GM23338 (cell line): ENCODE measurements around the gene PCBP3. TPM values are rescaled to one million over a fixed set of nuclear protein-coding genes. Genes with fewer than 3 reads are reported as not detected.

Source experiments
- ATAC-seq: fragments of 200-7000 bp; cut with Tn5 transposase; 3 replicates; pipeline ENCODE4 v1.9.1; 2020
- DNase-seq: peaks from one replicate; pipeline ENCODE4 v3.0.0-alpha.2; 2015; ENCODE audit warnings: low spot score
- H2AFZ ChIP-seq: fragments of 200-600 bp; sonication (generic); 2 replicates; pipeline ENCODE4 v1.8.0; 2016; ENCODE audit warnings: antibody characterized with exemption, mild to moderate bottlenecking, moderate library complexity
- H3F3A ChIP-seq: fragments of 200-600 bp; sonication (generic); replicated peaks from 2 replicates; pipeline ENCODE4 v1.8.0; 2017; ENCODE audit warnings: antibody characterized with exemption, mixed run types, low read depth
- H3K27ac ChIP-seq: fragments of 200-600 bp; sonication (generic); 2 replicates; pipeline ENCODE4 v1.6.1; 2016; ENCODE audit warnings: low read depth
- H3K27me3 ChIP-seq: fragments of 200-600 bp; sonication (generic); 2 replicates; pipeline ENCODE4 v1.8.0; 2016; ENCODE audit warnings: mild to moderate bottlenecking, mixed run types, moderate library complexity; ENCODE audit not compliant: insufficient read depth
- H3K36me3 ChIP-seq: fragments of 200-600 bp; sonication (generic); 2 replicates; pipeline ENCODE4 v1.8.0; 2016; ENCODE audit warnings: mild to moderate bottlenecking; ENCODE audit not compliant: insufficient read depth
- H3K4me1 ChIP-seq: fragments of 200-600 bp; sonication (generic); 2 replicates; pipeline ENCODE4 v1.8.0; 2016; ENCODE audit warnings: mild to moderate bottlenecking, moderate library complexity; ENCODE audit not compliant: insufficient read depth
- H3K4me2 ChIP-seq: fragments of 200-600 bp; sonication (generic); 2 replicates; pipeline ENCODE4 v1.7.1; 2017; ENCODE audit warnings: mixed run types
- H3K4me3 ChIP-seq: fragments of 200-600 bp; sonication (generic); 2 replicates; pipeline ENCODE4 v1.6.1; 2016; ENCODE audit warnings: mixed run types
- H3K79me2 ChIP-seq: fragments of 200-600 bp; sonication (generic); replicated peaks from 2 replicates; pipeline ENCODE4 v1.8.0; 2017; ENCODE audit warnings: mild to moderate bottlenecking; ENCODE audit not compliant: insufficient read depth
- H3K9me2 ChIP-seq: fragments of 200-600 bp; sonication (generic); 2 replicates; pipeline ENCODE4 v1.8.0; 2017; ENCODE audit not compliant: insufficient read depth
- H4K20me1 ChIP-seq: fragments of 200-600 bp; sonication (generic); replicated peaks from 2 replicates; pipeline ENCODE4 v1.8.0; 2017; ENCODE audit warnings: mild to moderate bottlenecking; ENCODE audit not compliant: insufficient read depth
- H3K27ac Mint-ChIP-seq: 2 replicates; pipeline ENCODE4 v1.8.0; 2020; ENCODE audit warnings: inconsistent platforms, mild to moderate bottlenecking, moderate library complexity, mixed read lengths
- H3K27me3 Mint-ChIP-seq: 3 replicates; pipeline ENCODE4 v1.8.0; 2022; ENCODE audit warnings: low read depth, mild to moderate bottlenecking, moderate library complexity, mixed read lengths, inconsistent platforms; ENCODE audit not compliant: insufficient read depth, poor library complexity
- H3K36me3 Mint-ChIP-seq: 3 replicates; pipeline ENCODE4 v1.8.0; 2021; ENCODE audit warnings: low read depth, mild to moderate bottlenecking, inconsistent platforms, moderate library complexity, mixed read lengths
- H3K4me1 Mint-ChIP-seq: 3 replicates; pipeline ENCODE4 v1.8.0; 2020; ENCODE audit warnings: mild to moderate bottlenecking, inconsistent platforms, mixed read lengths
- H3K4me3 Mint-ChIP-seq: 3 replicates; pipeline ENCODE4 v1.8.0; 2021; ENCODE audit warnings: moderate library complexity, mild to moderate bottlenecking, inconsistent platforms, mixed read lengths
- H3K9me3 Mint-ChIP-seq: 3 replicates; pipeline ENCODE4 v1.8.0; 2020; ENCODE audit warnings: moderate library complexity, mild to moderate bottlenecking, inconsistent platforms, mixed read lengths
- CREB1 ChIP-seq: fragments of 250-450 bp; sonication (Bioruptor Pico); IDR thresholded peaks from 2 replicates; pipeline ENCODE4 v1.5.0; 2020; ENCODE audit warnings: low read depth, mild to moderate bottlenecking, moderate library complexity
- ETS1 ChIP-seq: IDR thresholded peaks from 2 replicates; pipeline ENCODE4 v1.6.1; 2016; ENCODE audit warnings: antibody characterized with exemption
- EZH2phosphoT487 ChIP-seq: fragments of 200-600 bp; sonication (generic); IDR thresholded peaks from one replicate; pipeline ENCODE4 v1.8.1; 2018; ENCODE audit warnings: antibody characterized with exemption; ENCODE audit not compliant: unreplicated experiment
- JUNB ChIP-seq: IDR thresholded peaks from one replicate; pipeline ENCODE4 v1.6.1; 2016; ENCODE audit warnings: antibody characterized with exemption; ENCODE audit not compliant: unreplicated experiment
- NANOG ChIP-seq: IDR thresholded peaks from 2 replicates; pipeline ENCODE4 v1.6.1; 2016; ENCODE audit warnings: antibody characterized with exemption, borderline replicate concordance
- POLR2AphosphoS5 ChIP-seq: IDR thresholded peaks from 2 replicates; pipeline ENCODE4 v1.6.1; 2016; ENCODE audit warnings: antibody characterized with exemption, low read depth
- STAT1 ChIP-seq: IDR thresholded peaks from one replicate; pipeline ENCODE4 v1.6.1; 2016; ENCODE audit warnings: antibody characterized with exemption; ENCODE audit not compliant: unreplicated experiment
- ZNF331 ChIP-seq: fragments of 250-450 bp; sonication (Bioruptor Pico); IDR thresholded peaks from 2 replicates; pipeline ENCODE4 v1.5.0; 2020; ENCODE audit warnings: low read depth, mild to moderate bottlenecking, moderate library complexity
- ZNF462 ChIP-seq: fragments of 250-450 bp; sonication (Bioruptor Pico); IDR thresholded peaks from 2 replicates; pipeline ENCODE4 v1.5.0; 2020; ENCODE audit warnings: mild to moderate bottlenecking, moderate library complexity
- polyA plus RNA-seq: library from polyadenylated mRNA; unstranded; fragments of >200 nt; fragmentation: Nextera tagmentation; extraction: Ambion mirVana; gene quantifications from 2 replicates; pipeline ENCODE4 v1.2.1, GENCODE V29; 2016
- total RNA-seq: library from RNA; depleted of rRNA; stranded (reverse); fragments of >200 nt; shearing (Covaris generic); gene quantifications from 2 replicates; pipeline ENCODE4 v1.2.3, GENCODE V29; 2014
- TF ChIP-seq, protein P1 (sequence below), 2 experiments: fragments of 200-600 bp in 1 of 2; sonication (generic) in 1 of 2; conservative IDR thresholded peaks; 2 replicates each; pipeline versions ENCODE4 v1.5.1 to v1.6.1; 2016 to 2017; ENCODE audit warnings: antibody characterized with exemption in 2 of 2, low read depth in 2 of 2, mild to moderate bottlenecking in 2 of 2, moderate library complexity in 1 of 2
- TF ChIP-seq, protein P2 (sequence below): IDR thresholded peaks from one replicate; pipeline ENCODE4 v1.6.1; 2018; ENCODE audit warnings: antibody characterized with exemption; ENCODE audit not compliant: unreplicated experiment

Gene PCBP3
- total and polyA plus RNA-seq, 2 experiments from 2014 or later: 7.1 to 9.1 TPM

GRCh38 chr21:45637883-45638282 lies 5.6 kb upstream of the PCBP3 start (continued):
- no peak for TF ChIP-seq CREB1 (CRISPR knock-in tag)
- TF ChIP-seq ETS1: no peak
- TF ChIP-seq EZH2phosphoT487: no peak

- H3K9me3 Mint-ChIP-seq: no peaks in the 10 kb centered on the region
- Histone ChIP-seq H2AFZ (no peak overlapping the region; the same call in 1 of the 2 replicates), H3K4me2 (no peak overlapping the region), H3K79me2 (no peaks in the 10 kb centered on the region), H3K4me3 (no peak overlapping the region), H3F3A (peaks cover 20% of the 10 kb centered on the region), H3K27me3 (peaks cover 15% of the 10 kb centered on the region), H4K20me1 (no peaks in the 10 kb centered on the region), H3K36me3 (no peaks in the 10 kb centered on the region), H3K27ac (no peak overlapping the region), H3K4me1 (peaks cover 5% of the 10 kb centered on the region; the same call in 1 of the 2 replicates), H3K9me2 (peaks cover 7% of the 10 kb centered on the region; the same call in 1 of the 2 replicates)
- no peak for ATAC-seq
- no peak overlapping the region for H3K4me3 Mint-ChIP-seq
- H3K36me3 Mint-ChIP-seq: no peaks in the 10 kb centered on the region
- H3K27me3 Mint-ChIP-seq: peaks cover 10% of the 10 kb centered on the region
- H3K27ac Mint-ChIP-seq: no peak overlapping the region
- H3K4me1 Mint-ChIP-seq: peaks cover 26% of the 10 kb centered on the region
- DNase-seq: no peak
- TF ChIP-seq JUNB (no peak), EZH2phosphoT487 (no peak), ZNF462 (CRISPR knock-in tag) (no peak), NANOG (no peak), ETS1 (no peak), ZNF331 (CRISPR knock-in tag) (no peak), CREB1 (CRISPR knock-in tag) (no peak), STAT1 (no peak), POLR2AphosphoS5 (no peak)
- TF ChIP-seq, protein P1, sequence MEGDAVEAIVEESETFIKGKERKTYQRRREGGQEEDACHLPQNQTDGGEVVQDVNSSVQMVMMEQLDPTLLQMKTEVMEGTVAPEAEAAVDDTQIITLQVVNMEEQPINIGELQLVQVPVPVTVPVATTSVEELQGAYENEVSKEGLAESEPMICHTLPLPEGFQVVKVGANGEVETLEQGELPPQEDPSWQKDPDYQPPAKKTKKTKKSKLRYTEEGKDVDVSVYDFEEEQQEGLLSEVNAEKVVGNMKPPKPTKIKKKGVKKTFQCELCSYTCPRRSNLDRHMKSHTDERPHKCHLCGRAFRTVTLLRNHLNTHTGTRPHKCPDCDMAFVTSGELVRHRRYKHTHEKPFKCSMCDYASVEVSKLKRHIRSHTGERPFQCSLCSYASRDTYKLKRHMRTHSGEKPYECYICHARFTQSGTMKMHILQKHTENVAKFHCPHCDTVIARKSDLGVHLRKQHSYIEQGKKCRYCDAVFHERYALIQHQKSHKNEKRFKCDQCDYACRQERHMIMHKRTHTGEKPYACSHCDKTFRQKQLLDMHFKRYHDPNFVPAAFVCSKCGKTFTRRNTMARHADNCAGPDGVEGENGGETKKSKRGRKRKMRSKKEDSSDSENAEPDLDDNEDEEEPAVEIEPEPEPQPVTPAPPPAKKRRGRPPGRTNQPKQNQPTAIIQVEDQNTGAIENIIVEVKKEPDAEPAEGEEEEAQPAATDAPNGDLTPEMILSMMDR (conservative IDR thresholded peaks at IDR 0.05; ENCODE audit: low read depth in 2 of 2): no peak
- TF ChIP-seq, protein P2, sequence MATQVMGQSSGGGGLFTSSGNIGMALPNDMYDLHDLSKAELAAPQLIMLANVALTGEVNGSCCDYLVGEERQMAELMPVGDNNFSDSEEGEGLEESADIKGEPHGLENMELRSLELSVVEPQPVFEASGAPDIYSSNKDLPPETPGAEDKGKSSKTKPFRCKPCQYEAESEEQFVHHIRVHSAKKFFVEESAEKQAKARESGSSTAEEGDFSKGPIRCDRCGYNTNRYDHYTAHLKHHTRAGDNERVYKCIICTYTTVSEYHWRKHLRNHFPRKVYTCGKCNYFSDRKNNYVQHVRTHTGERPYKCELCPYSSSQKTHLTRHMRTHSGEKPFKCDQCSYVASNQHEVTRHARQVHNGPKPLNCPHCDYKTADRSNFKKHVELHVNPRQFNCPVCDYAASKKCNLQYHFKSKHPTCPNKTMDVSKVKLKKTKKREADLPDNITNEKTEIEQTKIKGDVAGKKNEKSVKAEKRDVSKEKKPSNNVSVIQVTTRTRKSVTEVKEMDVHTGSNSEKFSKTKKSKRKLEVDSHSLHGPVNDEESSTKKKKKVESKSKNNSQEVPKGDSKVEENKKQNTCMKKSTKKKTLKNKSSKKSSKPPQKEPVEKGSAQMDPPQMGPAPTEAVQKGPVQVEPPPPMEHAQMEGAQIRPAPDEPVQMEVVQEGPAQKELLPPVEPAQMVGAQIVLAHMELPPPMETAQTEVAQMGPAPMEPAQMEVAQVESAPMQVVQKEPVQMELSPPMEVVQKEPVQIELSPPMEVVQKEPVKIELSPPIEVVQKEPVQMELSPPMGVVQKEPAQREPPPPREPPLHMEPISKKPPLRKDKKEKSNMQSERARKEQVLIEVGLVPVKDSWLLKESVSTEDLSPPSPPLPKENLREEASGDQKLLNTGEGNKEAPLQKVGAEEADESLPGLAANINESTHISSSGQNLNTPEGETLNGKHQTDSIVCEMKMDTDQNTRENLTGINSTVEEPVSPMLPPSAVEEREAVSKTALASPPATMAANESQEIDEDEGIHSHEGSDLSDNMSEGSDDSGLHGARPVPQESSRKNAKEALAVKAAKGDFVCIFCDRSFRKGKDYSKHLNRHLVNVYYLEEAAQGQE: no peak
These were observed 4.8 kb upstream of the PCBP3 start for GRCh38 chr21:45638707-45639106.
